Thyroid gland (tissue), 4 donors: ENCODE data around the gene BCAS3. TPM values are rescaled to one million over a fixed set of nuclear protein-coding genes. Genes with fewer than 3 reads are reported as not detected.

Experiments
- DNase-seq, 2 donors: peaks; one replicate each; pipeline ENCODE4 v3.0.0-alpha.2; 2019
- H3K27ac ChIP-seq, 3 donors: fragments of 200-600 bp; sonication (generic); 1 replicate in 2 of 3; 2 replicates in 1 of 3; pipeline ENCODE4 v1.5.1; 2016 to 2019; ENCODE audit warnings: mild to moderate bottlenecking in 1 of 3, moderate library complexity in 1 of 3
- H3K27me3 ChIP-seq: fragments of 200-600 bp; sonication (generic); one replicate; pipeline ENCODE4 v1.5.1; 2019
- H3K36me3 ChIP-seq, 2 donors: fragments of 200-600 bp; sonication (generic); one replicate each; pipeline ENCODE4 v1.5.1; 2016 to 2019
- H3K4me1 ChIP-seq, 2 donors: fragments of 200-600 bp; sonication (generic); one replicate each; pipeline ENCODE4 v1.5.1; 2017 to 2019
- H3K4me3 ChIP-seq, 3 donors: fragments of 200-600 bp; sonication (generic); replicated peaks in 1 of 3; 1 replicate in 2 of 3; 2 replicates in 1 of 3; pipeline ENCODE4 v1.5.1; 2016; ENCODE audit warnings: mild to moderate bottlenecking in 1 of 3
- H3K9me3 ChIP-seq: fragments of 200-600 bp; sonication (generic); one replicate; pipeline ENCODE4 v1.5.1; 2017
- CTCF ChIP-seq, 6 experiments: fragments of 200-600 bp in 3 of 6; fragments of 450-650 bp in 3 of 6; sonication (generic) in 3 of 6; IDR thresholded peaks; one replicate each; pipeline ENCODE4 v1.5.1; 2016 to 2019; ENCODE audit warnings: antibody characterized with exemption in 6 of 6, mild to moderate bottlenecking in 2 of 6, inconsistent platforms in 1 of 6, moderate library complexity in 1 of 6
- POLR2A ChIP-seq, 2 donors: fragments of 450-650 bp; IDR thresholded peaks; one replicate each; pipeline ENCODE4 v1.6.1; 2017; ENCODE audit warnings: antibody characterized with exemption in 2 of 2, mild to moderate bottlenecking in 2 of 2, moderate library complexity in 1 of 2
- WGBS, 2 donors: methylation state at CpG; one replicate each; pipeline ENCODE4 v1.1.5; 2017; 5-methylcytosine and 5-hydroxymethylcytosine counted together
- intact Hi-C: fragments of 100-400 bp; cut with DNase I; formaldehyde crosslinking; loops from one replicate; pipeline ENCODE4 v1.15.1; 2023
- total RNA-seq, 4 donors: library from RNA; depleted of rRNA; stranded (reverse); fragments of >200 nt; gene quantifications; one replicate each; pipeline ENCODE4 v1.2.3, GENCODE V29; 2016

BCAS3 gene
- total RNA-seq, 4 donors from 2014 or later, result 41.8 to 78.7 (median 51.6) TPM

- H3K4me1 ChIP-seq, result peaks cover 60 to 68% of the 10 kb centered on the region in 2 donors
Observed at GRCh38 chr17:61203671-61204131, 526.0 kb downstream of the BCAS3 start.

GRCh38 chr17:61204456-61204855 lies 526.8 kb downstream of the BCAS3 start:
- DNase-seq, result no peak
- H3K4me3 ChIP-seq, result no peak overlapping the region
- H3K27ac ChIP-seq, result peak overlapping the region in 2 of 3 donors; percentile 84 to 88
- H3K36me3 ChIP-seq, result no peaks in the 10 kb centered on the region
- no peaks in the 10 kb centered on the region for H3K9me3 ChIP-seq
- WGBS, 2 donors, result 93 to 95% methylated on average over 5 of the region's 5 CpGs
- intact Hi-C loops, result loop anchor here (5.0 kb wide), 1 partner anchor 108 kb away; no protein-coding TSS in a partner anchor
- no peaks in the 10 kb centered on the region for H3K27me3 ChIP-seq
- no peak for TF ChIP-seq POLR2A (IDR thresholded peaks at IDR 0.05)
- TF ChIP-seq CTCF (IDR thresholded peaks at IDR 0.05), result no peak
- peaks cover 60 to 67% of the 10 kb centered on the region in 2 donors for H3K4me1 ChIP-seq

More at GRCh38 chr17:61203671-61204131, 526.0 kb downstream of the BCAS3 start:
- TF ChIP-seq CTCF (IDR thresholded peaks at IDR 0.05) (no peak), POLR2A (IDR thresholded peaks at IDR 0.05) (no peak)
- Histone ChIP-seq H3K4me3 (no peak overlapping the region), H3K36me3 (no peaks in the 10 kb centered on the region), H3K9me3 (no peaks in the 10 kb centered on the region), H3K27ac (peak overlapping the region; percentile 77 to 88 (median 84)), H3K27me3 (no peaks in the 10 kb centered on the region)
- DNase-seq, result peak; percentile 35 to 37
- WGBS, 2 donors, result 31 to 45% methylated on average over 7 of the region's 7 CpGs
- intact Hi-C loops, result loop anchor here (5.0 kb wide), 1 partner anchor 109 kb away; no protein-coding TSS in a partner anchor

DNA sequence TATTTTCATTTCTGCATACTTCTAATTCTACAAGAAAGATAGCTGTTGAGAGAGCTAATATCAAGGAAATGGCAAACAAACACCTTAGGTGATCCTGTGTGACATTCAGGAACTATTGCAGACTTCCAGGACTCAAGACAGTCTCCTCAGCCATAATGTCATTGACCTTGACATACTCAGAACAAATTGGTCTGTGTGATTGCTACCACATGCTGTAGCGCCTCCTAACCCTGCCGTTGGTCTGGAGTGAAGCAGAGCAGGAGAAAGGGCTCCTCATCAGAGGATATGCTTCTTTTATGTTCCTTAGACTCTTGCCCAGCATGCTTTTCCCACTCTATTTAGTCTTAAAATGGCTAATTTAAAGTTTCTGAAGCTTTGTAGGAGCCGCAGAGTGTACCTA lies 527.8 kb downstream of the BCAS3 start:
- Histone ChIP-seq H3K4me1 (peaks cover 60 to 67% of the 10 kb centered on the region in 2 donors), H3K27me3 (no peaks in the 10 kb centered on the region), H3K36me3 (no peaks in the 10 kb centered on the region), H3K4me3 (no peak overlapping the region), H3K9me3 (no peaks in the 10 kb centered on the region), H3K27ac (peak overlapping the region; percentile 43 to 88 (median 84))
- no peak for TF ChIP-seq POLR2A (IDR thresholded peaks at IDR 0.05)
- no peak for TF ChIP-seq CTCF (IDR thresholded peaks at IDR 0.05)
- intact Hi-C loops, result loop anchor here (5.0 kb wide), 2 partner anchors 47 to 192 kb away; partner anchors contain the start of gene TBX2
- DNase-seq, result peak; percentile 21 to 30
- 85 to 90% methylated on average over 3 of the region's 3 CpGs for WGBS, 2 donors

DNA sequence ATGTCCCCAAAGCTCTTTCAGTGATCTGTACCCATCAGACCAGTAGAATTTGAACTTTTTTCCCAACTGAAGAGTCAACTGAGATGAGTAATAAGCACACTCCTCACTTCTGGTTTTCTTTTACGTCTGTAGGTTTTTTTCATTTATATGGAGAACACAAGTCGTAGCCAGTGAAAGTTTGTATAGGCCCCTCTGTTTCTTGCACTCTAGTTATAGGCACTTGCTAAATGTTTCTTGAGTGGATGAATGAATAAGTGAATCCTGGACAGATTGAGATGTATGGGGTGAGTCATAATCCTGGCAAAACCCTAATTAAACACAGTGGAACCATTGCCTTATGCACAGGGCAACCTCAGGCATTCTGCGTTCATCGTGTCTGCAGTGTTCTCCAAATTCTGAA lies 528.3 kb downstream of the BCAS3 start:
- no peaks in the 10 kb centered on the region for H3K9me3 ChIP-seq
- DNase-seq, result no peak
- H3K36me3 ChIP-seq, result no peaks in the 10 kb centered on the region
- H3K27ac ChIP-seq, result peak overlapping the region in 2 of 3 donors; percentile 84 to 88
- intact Hi-C loops, result loop anchor here (5.0 kb wide), 2 partner anchors 46 to 191 kb away; partner anchors contain the start of gene TBX2
- H3K4me1 ChIP-seq, result peaks cover 57 to 67% of the 10 kb centered on the region in 2 donors
- WGBS, 2 donors, result 94% methylated on average over 4 of the region's 4 CpGs
- no peak for TF ChIP-seq POLR2A (IDR thresholded peaks at IDR 0.05)
- no peak for TF ChIP-seq CTCF (IDR thresholded peaks at IDR 0.05)
- H3K27me3 ChIP-seq, result no peaks in the 10 kb centered on the region
- no peak overlapping the region for H3K4me3 ChIP-seq

GRCh38 chr17:61206922-61207321 lies 529.3 kb downstream of the BCAS3 start:
- no peak overlapping the region for H3K4me3 ChIP-seq
- WGBS, 2 donors, result 94% methylated on average over 5 of the region's 5 CpGs
- H3K9me3 ChIP-seq, result no peaks in the 10 kb centered on the region
- peak overlapping the region in 2 of 3 donors; percentile 91 to 92 for H3K27ac ChIP-seq
- intact Hi-C loops, result loop anchor here (5.0 kb wide), 2 partner anchors 45 to 190 kb away; partner anchors contain the start of gene TBX2
- TF ChIP-seq CTCF (IDR thresholded peaks at IDR 0.05) (no peak), POLR2A (IDR thresholded peaks at IDR 0.05) (no peak)
- DNase-seq, result no peak
- peaks cover 51 to 66% of the 10 kb centered on the region in 2 donors for H3K4me1 ChIP-seq
- H3K27me3 ChIP-seq, result no peaks in the 10 kb centered on the region
- no peaks in the 10 kb centered on the region for H3K36me3 ChIP-seq
